ENCODE data around the gene SPAG6. TPM values are rescaled to one million over a fixed set of nuclear protein-coding genes. Genes with fewer than 3 reads are reported as not detected.

The SPAG6 gene
- total and polyA plus RNA-seq, 2 of the 8 experiments (the other 6 are each of a cell fraction or from before 2014, with no cell fraction given), result 0.14 TPM; not detected in 1

DNA sequence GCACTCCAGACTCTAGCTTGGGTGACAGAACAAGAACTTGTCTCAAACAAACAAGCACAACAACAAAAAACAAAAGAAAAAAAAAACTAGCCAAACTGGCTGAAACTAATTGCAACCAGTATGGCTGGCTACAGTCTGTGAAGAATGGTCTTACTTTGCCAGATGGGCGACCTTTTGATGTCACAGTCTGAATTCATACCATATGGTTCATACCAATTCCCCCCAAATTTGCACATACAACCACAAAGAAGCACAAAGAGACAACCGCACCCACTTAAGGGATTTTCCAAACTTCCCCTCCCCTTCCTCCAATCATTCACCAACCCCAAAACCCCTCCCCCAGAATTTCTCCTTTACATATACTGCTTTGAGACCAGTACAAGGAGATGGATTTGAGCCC is 114.2 kb downstream of the SPAG6 start:
- no peak overlapping the region; the same call in 1 of the 2 replicates for H2AFZ ChIP-seq (ENCODE audit: low read length)
- no peaks in the 10 kb centered on the region for H4K20me1 ChIP-seq (replicated peaks in 1 of 2; ENCODE audit: control insufficient read depth in 1 of 2, insufficient read depth in 2 of 2, low read length in 2 of 2)
- H2BK20ac ChIP-seq (ENCODE audit: low read length), result no peak overlapping the region
- H4K5ac ChIP-seq (ENCODE audit: insufficient read length, low read depth, low read length), result no peak overlapping the region
- H3K79me2 ChIP-seq (ENCODE audit: control insufficient read depth in 1 of 2, insufficient read depth in 2 of 2, low read length in 2 of 2), result no peaks in the 10 kb centered on the region
- no peak overlapping the region for H2BK120ac ChIP-seq (replicated peaks; ENCODE audit: low read depth, low read length)
- no peak overlapping the region for H2BK15ac ChIP-seq (ENCODE audit: low read length)
- DNase-seq (ENCODE audit: low read depth in 1 of 2, low spot score in 2 of 2) (no peak), FAIRE-seq (no peak)
- H2BK5ac ChIP-seq (ENCODE audit: low read depth, low read length), result no peak overlapping the region
- no peak overlapping the region for H3K27ac ChIP-seq (ENCODE audit: low read depth, low read length)
- no peak overlapping the region for H4K91ac ChIP-seq (replicated peaks; ENCODE audit: insufficient read length, low read length)
- CTCF ChIA-PET (ENCODE audit: partially characterized antibody), result interaction anchor here (0.7 to 1.1 kb wide), 2 partner anchors 314 to 525 kb away, joined by 3 read pairs; no protein-coding TSS in a partner anchor
- 94% methylated on average over 2 of the region's 2 CpGs; no CpG with 5 or more reads in 1 of the 2 experiments for WGBS, 2 experiments (ENCODE audit: extremely low coverage in 1 of 2, insufficient coverage in 1 of 2, insufficient read length in 1 of 2, insufficient replicate concordance in 2 of 2, low coverage in 1 of 2, low lambda C conversion rate in 2 of 2, missing lambda C conversion rate in 1 of 2)
- no peak overlapping the region for H3K4me3 ChIP-seq (ENCODE audit: extremely low read depth in 1 of 4, insufficient read depth in 2 of 4, low read depth in 3 of 4, low read length in 4 of 4)
- no peak overlapping the region for H2AK5ac ChIP-seq (ENCODE audit: low read depth, low read length)
- POLR2A ChIA-PET (ENCODE audit: partially characterized antibody), result interaction anchor here (1.2 kb wide), 1 partner anchor 22 kb away, joined by 4 read pairs; no protein-coding TSS in a partner anchor
- no peak overlapping the region for H3K14ac ChIP-seq (ENCODE audit: insufficient read length)
- H3K27me3 ChIP-seq (replicated peaks in 1 of 4; ENCODE audit: control insufficient read depth in 3 of 4, extremely low read depth in 1 of 4, insufficient read depth in 3 of 4, low read length in 3 of 4), result no peaks in the 10 kb centered on the region
- H3K56ac ChIP-seq (replicated peaks; ENCODE audit: insufficient read length, low read depth, low read length), result no peak overlapping the region
- TF ChIP-seq EP300 (IDR thresholded peaks at IDR 0.05; ENCODE audit: borderline replicate concordance in 1 of 2, low read depth in 2 of 2, low read length in 2 of 2) (no peak), CBX5 (IDR thresholded peaks at IDR 0.05; ENCODE audit: low read depth, low read length) (no peak), CREB1 (IDR thresholded peaks at IDR 0.05) (no peak), BRCA1 (IDR thresholded peaks at IDR 0.05; ENCODE audit: low read depth, low read length) (no peak), SAP30 (IDR thresholded peaks at IDR 0.05; ENCODE audit: insufficient read depth, insufficient replicate concordance, low read length) (no peak), SIRT6 (IDR thresholded peaks at IDR 0.05; ENCODE audit: low read length) (no peak), CBX8 (IDR thresholded peaks at IDR 0.05; ENCODE audit: borderline replicate concordance, low read depth, low read length) (no peak), PHF8 (conservative IDR thresholded peaks at IDR 0.05; ENCODE audit: low read depth, low read length) (no peak), ZNF274 (IDR thresholded peaks at IDR 0.05; ENCODE audit: borderline replicate concordance, extremely low read depth, low read length) (no peak), JUN (IDR thresholded peaks at IDR 0.05; ENCODE audit: low read depth, low read length) (no peak), SP1 (IDR thresholded peaks at IDR 0.05; ENCODE audit: low read depth, low read length) (no peak)
- TF ChIP-seq, protein P1, sequence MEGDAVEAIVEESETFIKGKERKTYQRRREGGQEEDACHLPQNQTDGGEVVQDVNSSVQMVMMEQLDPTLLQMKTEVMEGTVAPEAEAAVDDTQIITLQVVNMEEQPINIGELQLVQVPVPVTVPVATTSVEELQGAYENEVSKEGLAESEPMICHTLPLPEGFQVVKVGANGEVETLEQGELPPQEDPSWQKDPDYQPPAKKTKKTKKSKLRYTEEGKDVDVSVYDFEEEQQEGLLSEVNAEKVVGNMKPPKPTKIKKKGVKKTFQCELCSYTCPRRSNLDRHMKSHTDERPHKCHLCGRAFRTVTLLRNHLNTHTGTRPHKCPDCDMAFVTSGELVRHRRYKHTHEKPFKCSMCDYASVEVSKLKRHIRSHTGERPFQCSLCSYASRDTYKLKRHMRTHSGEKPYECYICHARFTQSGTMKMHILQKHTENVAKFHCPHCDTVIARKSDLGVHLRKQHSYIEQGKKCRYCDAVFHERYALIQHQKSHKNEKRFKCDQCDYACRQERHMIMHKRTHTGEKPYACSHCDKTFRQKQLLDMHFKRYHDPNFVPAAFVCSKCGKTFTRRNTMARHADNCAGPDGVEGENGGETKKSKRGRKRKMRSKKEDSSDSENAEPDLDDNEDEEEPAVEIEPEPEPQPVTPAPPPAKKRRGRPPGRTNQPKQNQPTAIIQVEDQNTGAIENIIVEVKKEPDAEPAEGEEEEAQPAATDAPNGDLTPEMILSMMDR (IDR thresholded peaks at IDR 0.05; ENCODE audit: control extremely low read depth in 1 of 3, insufficient read depth in 1 of 3, low read depth in 1 of 3, low read length in 3 of 3), result no peak
- no peaks in the 10 kb centered on the region for H3K4me1 ChIP-seq (replicated peaks in 1 of 4; ENCODE audit: control insufficient read depth in 3 of 4, insufficient read depth in 4 of 4, low read length in 3 of 4)
- no peaks in the 10 kb centered on the region for H3K9me3 ChIP-seq (ENCODE audit: insufficient read depth in 2 of 2, low read depth in 1 of 2, low read length in 1 of 2)
- H3K23ac ChIP-seq (ENCODE audit: insufficient read length), result no peak overlapping the region
- no peak overlapping the region for H3K18ac ChIP-seq (ENCODE audit: extremely low read depth, low read length)
- H3K4me2 ChIP-seq (ENCODE audit: insufficient read depth in 1 of 2, low read depth in 2 of 2, low read length in 2 of 2), result no peak overlapping the region
- no peak overlapping the region for H3K9ac ChIP-seq (replicated peaks in 1 of 4; ENCODE audit: extremely low read depth in 1 of 4, low read depth in 3 of 4, low read length in 3 of 4)
- no peaks in the 10 kb centered on the region for H3K36me3 ChIP-seq (ENCODE audit: control insufficient read depth in 2 of 4, insufficient read depth in 4 of 4, low read length in 3 of 4)
- no peaks in the 10 kb centered on the region for H3K23me2 ChIP-seq (ENCODE audit: low read depth, low read length)
- H4K8ac ChIP-seq (ENCODE audit: extremely low read depth, insufficient read depth, low read length), result no peak overlapping the region
- H2BK12ac ChIP-seq (ENCODE audit: low read depth, low read length), result no peak overlapping the region
- no peaks in the 10 kb centered on the region for H3K79me1 ChIP-seq (ENCODE audit: low read depth, low read length)
- H3K4ac ChIP-seq (replicated peaks; ENCODE audit: insufficient read length, low read depth, low read length), result no peak overlapping the region

All from H1 (cell line).